ENCODE measurements around the gene CLCN6.

Gene CLCN6

GRCh38 chr1:11828511-11828910, 22.5 kb downstream of the CLCN6 start:
- DNase-seq (ENCODE audit: low spot score): no peak

- DNase-seq (ENCODE audit: low spot score): no peak
Observed at GRCh38 chr1:11831945-11832725, 26.1 kb downstream of the CLCN6 start.

- no peak for DNase-seq (ENCODE audit: low spot score)
Observed at GRCh38 chr1:11833497-11833896, 27.5 kb downstream of the CLCN6 start.

GRCh38 chr1:11833900-11834299, 27.9 kb downstream of the CLCN6 start:
- no peak for DNase-seq (ENCODE audit: low spot score)

- DNase-seq (ENCODE audit: low spot score): no peak
Observed at GRCh38 chr1:11835441-11836225, 29.6 kb downstream of the CLCN6 start.

GRCh38 chr1:11836955-11837766, 31.2 kb downstream of the CLCN6 start:
- no peak for DNase-seq (ENCODE audit: low spot score)

GRCh38 chr1:11837767-11838348, 31.9 kb downstream of the CLCN6 start:
- DNase-seq (ENCODE audit: low spot score): no peak

GRCh38 chr1:11838349-11839272, 32.6 kb downstream of the CLCN6 start:
- DNase-seq (ENCODE audit: low spot score): peak; percentile 93

- DNase-seq (ENCODE audit: low spot score): no peak
Observed at GRCh38 chr1:11839727-11840705, 34.0 kb downstream of the CLCN6 start.

- DNase-seq (ENCODE audit: low spot score): no peak
Observed at GRCh38 chr1:11841245-11842153, 35.5 kb downstream of the CLCN6 start.

- DNase-seq (ENCODE audit: low spot score): no peak
Observed at GRCh38 chr1:11842154-11843041, 36.4 kb downstream of the CLCN6 start.

GRCh38 chr1:11845641-11846335, 39.8 kb downstream of the CLCN6 start:
- no peak for DNase-seq (ENCODE audit: low spot score)

- no peak for DNase-seq (ENCODE audit: low spot score)
Observed at GRCh38 chr1:11847667-11848372, 41.8 kb downstream of the CLCN6 start, which contains the start of gene NPPA. NPPA (minus strand) TSS chr1:11847783; CDS start chr1:11847684, 99 bp downstream.

GRCh38 chr1:11848373-11848700, 42.3 kb downstream of the CLCN6 start:
- no peak for DNase-seq (ENCODE audit: low spot score)

GRCh38 chr1:11850156-11850555, 44.2 kb downstream of the CLCN6 start:
- no peak for DNase-seq (ENCODE audit: low spot score)

- DNase-seq (ENCODE audit: low spot score): no peak
Observed at GRCh38 chr1:11851180-11851579, 45.2 kb downstream of the CLCN6 start.
